Spleen (tissue), 7 donors: ENCODE results near the gene CNTNAP2.

Experiments
- CTCF ChIP-seq, 11 experiments: fragments of 200-600 bp in 7 of 11; fragments of 450-650 bp in 4 of 11; sonication (generic) in 4 of 11; IDR thresholded peaks in 8 of 11; conservative IDR thresholded peaks in 3 of 11; 1 replicate in 7 of 11; 2 replicates in 4 of 11; pipeline versions ENCODE4 v1.4.0 to v1.8.0; 2016 to 2021; ENCODE audit warnings: antibody characterized with exemption in 11 of 11, inconsistent platforms in 4 of 11, mild to moderate bottlenecking in 1 of 11
- POLR2A ChIP-seq, 3 donors: fragments of 450-650 bp; IDR thresholded peaks; one replicate each; pipeline ENCODE4 v1.5.1; 2017; ENCODE audit warnings: antibody characterized with exemption in 3 of 3, mild to moderate bottlenecking in 1 of 3
- donor health status: DM: no; HTN: no; CAD: no; lungs with moderate emphysema.
- donor health status: DM: no; HTN: no; CAD: no.
- donor health status: DM: no; HTN: no; CAD: no.

- TF ChIP-seq POLR2A (IDR thresholded peaks at IDR 0.05) (no peak), CTCF (IDR thresholded peaks at IDR 0.05 in 8 of 11, conservative IDR thresholded peaks at IDR 0.05 in 3 of 11) (no peak)
Measured at GRCh38 chr7:147796581-147796980, 1680.0 kb downstream of the CNTNAP2 start.
